SW480 (cell line): ENCODE measurements around the gene MSX2.
A peak's percentile ranks its signal among the peaks of the same experiment; 100 is the strongest.

Source experiments
- DNase-seq: peaks from one replicate; pipeline ENCODE4 v3.0.0-alpha.2; 2016; ENCODE audit warnings: low spot score

MSX2 gene

DNA sequence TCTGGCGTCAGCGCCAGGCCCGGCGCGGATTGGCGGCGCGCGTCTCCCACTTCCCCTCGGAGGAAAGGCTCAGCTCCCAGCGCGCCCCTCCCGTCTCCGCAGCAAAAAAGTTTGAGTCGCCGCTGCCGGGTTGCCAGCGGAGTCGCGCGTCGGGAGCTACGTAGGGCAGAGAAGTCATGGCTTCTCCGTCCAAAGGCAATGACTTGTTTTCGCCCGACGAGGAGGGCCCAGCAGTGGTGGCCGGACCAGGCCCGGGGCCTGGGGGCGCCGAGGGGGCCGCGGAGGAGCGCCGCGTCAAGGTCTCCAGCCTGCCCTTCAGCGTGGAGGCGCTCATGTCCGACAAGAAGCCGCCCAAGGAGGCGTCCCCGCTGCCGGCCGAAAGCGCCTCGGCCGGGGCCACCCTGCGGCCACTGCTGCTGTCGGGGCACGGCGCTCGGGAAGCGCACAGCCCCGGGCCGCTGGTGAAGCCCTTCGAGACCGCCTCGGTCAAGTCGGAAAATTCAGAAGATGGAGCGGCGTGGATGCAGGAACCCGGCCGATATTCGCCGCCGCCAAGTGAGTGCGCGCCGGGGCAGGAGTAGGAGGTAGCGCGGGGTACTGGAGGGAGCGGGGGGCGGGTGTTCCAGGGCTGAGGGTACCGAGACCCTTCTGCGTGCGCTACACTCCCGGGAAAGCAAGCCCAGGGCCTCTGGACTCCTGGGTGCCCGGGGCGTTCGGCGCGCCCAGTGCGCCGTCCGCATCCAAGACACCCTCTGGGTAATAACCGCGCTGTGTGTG lies at the start of gene MSX2:
MSX2 (plus strand) TSS at position 99 of the 777 bp plus-strand sequence; CDS start at position 177, 78 bp downstream.
- peak; percentile 96 for DNase-seq

DNA sequence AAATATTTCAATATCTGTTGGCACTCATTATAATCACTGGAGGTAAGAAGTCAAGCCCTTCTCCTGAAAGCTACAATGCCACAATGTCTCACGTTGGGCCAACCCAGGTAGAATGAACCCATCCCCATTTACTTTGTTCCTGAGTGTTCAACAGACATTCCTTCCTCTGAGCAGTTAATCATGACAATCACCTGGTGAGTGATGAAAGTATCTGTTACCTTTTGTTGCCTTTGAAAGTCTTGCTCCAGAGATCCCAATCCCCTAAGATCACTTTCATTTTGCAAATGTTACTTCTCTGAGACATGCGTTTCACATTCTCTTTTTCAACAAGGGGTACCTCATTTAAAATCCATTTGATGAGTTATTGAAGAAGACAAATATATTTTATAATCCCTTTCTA lies 49.3 kb upstream of the MSX2 start:
- no peak for DNase-seq

DNA sequence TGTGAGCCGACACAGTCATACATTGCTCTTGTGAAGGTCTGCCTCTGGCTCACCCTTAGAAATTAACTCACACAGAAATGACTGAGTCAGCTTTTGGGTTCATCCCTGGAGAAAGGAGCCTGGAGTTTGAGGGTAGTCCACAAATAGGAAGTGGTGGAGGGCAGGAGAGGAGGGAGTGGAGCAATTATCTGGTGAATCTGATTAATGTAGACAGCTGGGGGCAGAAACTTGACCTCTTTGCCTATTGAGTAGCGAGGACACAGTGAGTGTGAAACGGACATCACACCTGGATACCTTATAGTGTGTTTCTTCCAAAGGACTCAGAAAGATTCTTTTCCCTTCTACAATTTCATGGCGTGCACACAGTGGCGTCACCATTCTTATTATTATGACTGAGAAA lies 48.5 kb upstream of the MSX2 start:
- DNase-seq: no peak

DNA sequence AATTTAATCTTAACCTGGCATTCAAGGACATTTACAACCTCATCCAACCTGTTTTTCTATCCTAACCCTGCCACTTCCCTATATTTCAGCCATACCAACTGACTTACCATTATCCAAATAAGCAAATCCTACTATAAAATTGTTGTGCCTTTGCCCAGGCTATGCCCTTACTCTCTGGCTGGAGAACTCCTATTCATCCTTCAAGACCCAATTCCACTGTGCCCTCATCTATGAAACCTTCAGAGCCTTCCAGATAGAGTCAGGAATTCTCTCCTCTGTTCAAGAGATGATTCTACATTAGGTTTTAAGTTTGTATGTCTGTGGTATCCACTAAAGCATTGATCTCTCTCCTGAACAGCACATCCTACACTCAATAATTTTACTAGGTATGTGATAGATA lies 46.3 kb upstream of the MSX2 start:
- no peak for DNase-seq

DNA sequence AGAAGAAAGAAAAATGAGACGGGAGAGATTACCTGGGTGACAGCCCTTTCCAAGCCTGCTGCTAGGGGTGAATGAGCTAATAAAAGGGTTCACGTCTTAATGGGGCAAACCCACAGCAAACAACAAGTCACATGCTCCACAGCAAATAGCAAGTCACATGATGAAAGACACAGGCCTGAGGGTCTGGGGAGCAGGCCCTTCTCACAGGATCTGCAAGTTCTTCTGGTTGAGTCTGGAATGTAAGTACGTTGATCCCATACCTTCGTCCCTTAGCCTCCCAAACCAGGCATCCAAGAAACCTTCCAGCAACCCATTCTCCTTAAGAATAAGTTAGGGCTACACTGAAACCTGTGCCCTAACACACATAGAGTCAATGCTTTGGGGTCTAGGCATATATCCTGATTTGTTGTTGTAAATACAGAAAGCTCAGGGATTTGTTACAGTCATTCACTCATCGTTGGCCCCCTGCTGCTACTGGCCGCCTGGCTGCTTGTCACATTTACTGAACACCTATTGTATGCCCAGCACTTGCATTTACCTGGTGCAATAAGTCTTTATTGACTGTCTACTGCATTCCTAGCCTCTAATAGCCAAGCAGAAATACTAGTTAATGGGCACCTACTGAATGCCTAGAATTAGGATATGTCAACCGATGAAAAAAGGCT lies 43.3 kb upstream of the MSX2 start:
- DNase-seq: no peak

DNA sequence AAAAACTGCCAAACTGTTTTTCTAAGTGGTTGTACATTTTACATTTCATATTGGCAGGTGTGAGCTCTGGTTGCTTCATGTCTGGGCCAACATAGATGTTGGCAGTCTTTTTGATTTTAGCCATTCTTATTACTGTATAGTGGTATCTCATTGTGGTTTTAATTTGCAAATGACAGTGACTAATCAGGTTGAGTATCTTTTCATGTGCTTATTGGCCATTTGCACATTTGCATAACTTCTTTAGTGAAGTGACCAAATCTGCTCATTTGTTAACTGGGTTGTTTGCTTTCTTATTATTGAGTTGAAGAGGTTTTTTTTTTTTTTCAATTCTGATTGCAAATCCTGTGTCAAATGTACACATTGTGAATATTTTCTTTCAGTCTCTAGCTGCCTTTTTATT lies 36.9 kb upstream of the MSX2 start:
- DNase-seq: no peak

DNA sequence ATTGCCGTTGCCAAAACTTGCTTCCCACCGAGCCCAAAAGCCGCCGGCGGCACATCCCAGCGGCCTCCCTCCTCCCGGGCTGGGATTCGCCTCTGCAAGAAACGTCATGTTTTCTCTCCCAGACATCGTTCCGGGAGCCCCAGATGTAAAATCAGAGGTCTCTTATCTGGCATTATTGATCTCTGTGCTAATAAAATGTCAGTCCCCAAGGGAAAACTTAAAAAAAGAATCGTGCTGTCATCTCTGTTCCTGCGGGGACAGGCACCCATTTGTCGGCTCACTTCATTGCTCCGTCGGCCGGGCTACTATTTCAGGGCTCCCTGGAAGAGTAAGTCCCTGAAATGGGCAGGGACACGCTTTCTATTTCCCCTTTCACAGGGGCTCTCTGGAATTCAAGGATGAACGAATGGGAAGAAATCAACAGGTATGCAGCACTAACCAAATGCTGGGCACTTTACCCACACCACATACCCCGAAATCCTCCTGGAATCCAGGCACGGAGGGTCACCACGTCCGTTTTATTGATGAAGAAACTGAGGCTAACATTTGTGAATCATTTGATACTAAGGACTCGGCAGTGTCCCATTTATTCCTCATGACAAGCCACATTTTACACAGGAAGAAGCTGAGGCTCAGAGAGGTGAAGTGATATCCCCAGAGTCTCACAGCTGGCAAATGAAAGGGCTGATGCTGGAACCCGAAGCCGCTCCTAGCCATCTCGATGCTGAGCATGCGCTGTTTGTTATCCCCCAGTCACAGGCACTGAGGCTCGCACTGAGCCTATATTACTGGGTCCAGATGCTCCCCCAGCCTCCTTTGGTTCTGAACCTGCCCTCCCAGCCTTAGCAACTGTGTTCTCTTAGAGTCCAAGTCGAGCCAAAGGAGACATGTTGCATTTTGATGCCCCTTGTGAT lies 35.7 kb upstream of the MSX2 start:
- no peak for DNase-seq

DNA sequence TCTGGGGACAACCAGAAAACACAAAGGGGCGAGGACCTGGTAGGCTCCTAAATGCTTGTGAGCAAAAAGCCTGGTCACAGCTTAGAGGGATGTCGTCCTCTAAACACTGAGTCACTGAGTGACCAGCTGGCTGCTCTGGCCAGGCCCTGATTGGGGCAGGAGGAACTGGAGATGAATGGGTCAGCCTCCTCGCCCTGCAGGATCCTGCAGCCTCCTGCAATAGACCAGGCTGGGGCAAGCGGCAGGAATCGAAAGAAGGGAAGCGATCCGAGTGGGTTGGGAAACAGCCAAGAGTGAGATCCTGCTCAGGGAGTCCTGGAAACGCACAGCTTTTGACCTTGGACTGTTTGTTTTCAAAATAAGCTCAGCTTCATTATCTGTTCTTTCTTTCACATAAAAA lies 34.1 kb upstream of the MSX2 start:
- no peak for DNase-seq

DNA sequence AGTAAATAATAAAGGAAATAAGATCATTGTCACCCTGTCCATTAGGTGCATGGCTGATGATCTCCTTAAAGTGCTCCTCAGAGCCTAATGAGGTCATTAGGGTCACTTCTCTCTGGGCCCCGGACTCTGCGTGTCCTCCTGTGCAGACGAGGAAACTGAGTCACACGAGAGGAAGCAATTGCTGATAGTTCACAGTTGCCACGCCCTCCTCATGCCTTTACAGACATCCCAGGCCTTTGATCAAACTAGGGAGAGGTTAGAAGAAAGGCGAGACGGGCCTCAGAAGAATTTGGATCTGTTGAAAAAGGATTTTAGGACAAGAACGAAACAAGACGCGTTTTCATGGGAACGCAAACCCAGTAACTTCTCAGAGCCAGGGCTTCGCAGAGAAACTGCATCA lies 32.0 kb upstream of the MSX2 start:
- peak; percentile 11 for DNase-seq

DNA sequence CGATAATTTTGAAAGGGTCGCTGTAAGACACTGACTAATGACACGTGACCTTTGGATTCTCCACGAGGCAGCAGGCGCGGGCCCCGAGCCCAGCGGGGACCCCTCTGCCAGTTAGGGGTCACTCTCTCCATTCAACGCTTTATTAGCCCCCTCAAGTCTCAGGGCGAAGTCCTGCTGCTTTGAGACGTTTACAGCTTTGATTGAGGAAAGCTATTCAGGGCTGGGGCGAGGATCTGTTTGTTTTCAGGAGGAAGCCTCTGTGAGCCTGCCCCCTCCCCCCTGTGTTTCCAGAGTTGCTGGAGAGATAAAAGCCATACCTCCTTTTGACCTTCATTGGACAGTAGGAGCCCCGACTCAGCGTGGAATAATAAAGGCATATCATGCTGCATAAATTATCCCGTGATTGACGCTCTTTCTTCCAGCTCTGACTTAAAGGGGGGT lies 31.4 kb upstream of the MSX2 start:
- peak; percentile 43 for DNase-seq

DNA sequence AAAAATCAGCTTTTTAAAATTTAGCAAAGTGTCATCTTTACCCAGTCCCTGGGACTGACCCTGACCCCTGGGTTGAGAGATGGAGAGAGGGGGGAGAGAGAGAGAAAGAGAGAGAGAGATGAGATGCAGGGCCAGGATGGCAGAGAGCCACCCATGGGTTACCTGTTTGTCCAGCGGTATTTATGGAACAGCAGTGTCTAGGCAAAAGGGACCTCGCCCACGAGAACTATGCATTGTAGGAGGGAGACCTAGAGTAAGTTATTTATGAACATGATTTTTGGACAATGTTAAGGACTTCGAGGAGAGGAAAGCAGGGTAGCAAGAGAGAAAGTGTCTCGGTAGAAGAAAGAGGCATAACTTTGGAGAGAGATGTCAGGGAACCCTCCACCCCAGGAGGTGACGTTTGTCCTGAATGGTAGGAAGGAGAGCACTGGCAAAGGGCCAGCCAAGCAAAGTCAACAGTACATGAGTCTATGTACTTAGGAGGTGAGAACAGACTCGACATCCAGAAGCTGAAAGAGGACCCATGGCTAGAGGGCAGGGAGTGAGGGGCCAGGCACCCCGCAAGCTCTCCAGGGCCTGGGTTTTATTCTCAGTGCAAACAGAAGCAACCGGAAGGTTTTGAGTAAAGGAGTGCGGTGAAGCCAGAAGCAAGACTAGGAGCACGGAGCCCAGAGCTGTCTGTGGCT lies 30.5 kb upstream of the MSX2 start:
- peak; percentile 45 for DNase-seq

DNA sequence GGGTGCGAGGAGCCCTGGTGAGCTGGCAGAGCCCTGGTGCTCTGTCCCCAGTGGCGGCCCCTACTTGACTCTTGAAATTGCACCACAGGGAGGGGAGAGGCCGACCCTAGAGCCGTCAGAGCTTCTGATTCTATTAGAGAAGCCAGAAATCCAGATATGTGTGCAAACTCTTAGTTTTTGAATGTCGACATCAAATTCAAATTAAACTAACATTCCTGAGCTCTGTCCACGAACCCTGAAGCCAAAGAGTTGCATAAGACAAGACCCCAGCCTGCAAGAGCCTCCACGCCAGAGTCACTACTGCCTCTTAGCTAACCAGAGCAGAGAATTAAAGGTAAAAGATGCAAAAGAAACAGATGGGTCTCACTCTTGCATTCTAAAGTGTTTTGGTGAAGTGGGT lies 29.8 kb upstream of the MSX2 start:
- DNase-seq: no peak

DNA sequence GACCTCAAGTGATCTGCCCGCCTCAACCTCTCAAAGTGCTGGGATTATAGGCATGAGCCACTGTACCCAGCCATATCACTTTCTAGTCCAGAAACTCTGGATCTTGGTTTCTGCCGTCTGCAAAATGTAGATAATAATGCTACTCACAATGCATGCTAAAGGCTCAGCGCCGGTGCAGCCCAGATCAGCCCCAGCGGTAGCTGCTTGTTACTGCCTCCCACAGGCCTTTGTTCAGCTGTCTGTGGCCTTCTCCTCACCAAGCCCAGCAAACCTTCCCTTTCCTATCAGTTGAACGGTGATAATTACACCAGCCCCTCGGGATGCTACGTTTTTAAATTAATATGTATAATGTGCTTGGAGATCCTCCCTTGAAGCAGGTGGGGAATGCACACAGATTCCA lies 26.2 kb upstream of the MSX2 start:
- no peak for DNase-seq

DNA sequence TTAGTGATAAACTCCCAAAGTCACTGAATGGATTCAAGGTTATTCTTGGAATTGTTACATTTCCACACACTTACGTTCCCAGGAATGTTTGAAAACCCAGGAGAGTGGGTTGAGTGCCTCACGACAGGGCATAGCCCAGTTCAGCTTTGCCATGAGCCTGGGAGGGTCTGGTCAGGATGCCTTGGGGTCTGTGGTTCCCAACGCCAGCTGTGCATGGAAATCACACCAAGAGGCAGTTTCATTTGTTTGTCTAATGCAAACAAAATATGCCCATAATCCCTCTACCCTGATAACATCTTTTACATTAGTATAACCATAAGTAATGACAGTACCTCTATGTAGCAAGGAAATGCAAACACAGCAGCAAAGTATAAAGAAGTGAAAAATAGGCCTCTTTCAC lies 25.3 kb upstream of the MSX2 start:
- DNase-seq: no peak

DNA sequence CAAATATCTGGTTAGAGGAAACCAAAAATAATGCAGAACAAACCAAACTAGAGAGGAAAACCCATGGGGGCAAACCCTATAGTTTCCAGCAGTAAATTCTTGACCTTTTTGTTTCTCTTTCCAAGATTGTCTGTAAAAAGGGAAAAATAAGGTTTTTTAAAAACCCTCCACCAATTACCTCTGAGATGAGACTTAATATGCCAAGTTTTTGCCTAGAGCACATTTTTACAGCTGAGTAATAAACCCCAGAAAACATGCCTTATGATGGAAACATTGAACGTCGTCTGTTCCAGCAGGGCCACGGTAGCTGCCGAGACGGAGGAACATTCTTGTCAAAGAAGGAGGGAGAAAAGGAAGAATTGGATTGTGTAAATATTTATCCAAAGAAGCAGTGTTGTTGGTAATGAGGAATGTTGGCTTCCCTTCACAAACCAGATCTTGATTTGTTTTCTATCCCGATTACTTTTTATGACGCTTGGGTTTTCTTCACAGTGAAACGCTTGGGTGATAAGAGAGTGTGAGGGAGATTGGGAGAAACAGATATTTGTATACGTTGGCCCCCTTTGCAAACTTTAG lies 17.3 kb upstream of the MSX2 start:
- DNase-seq: no peak

DNA sequence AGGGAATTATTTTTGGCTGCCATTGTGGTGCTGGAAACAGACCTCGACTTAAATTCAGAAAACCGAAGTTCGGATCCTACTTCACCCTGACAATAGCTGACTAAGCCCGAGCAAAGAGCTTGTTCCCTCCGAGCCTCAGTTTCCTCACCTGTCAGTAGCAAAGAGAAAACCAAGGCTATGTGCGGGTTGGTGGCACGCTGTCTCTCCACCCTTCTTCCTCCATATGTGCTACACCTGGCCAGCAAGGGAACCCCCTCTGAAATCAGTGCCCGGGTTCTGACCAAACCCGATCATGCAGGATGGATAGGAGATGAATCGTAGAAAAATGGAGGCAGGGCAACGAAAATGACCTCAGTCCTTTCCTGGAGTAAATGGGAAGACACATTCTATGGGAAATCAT lies 16.7 kb upstream of the MSX2 start:
- no peak for DNase-seq

DNA sequence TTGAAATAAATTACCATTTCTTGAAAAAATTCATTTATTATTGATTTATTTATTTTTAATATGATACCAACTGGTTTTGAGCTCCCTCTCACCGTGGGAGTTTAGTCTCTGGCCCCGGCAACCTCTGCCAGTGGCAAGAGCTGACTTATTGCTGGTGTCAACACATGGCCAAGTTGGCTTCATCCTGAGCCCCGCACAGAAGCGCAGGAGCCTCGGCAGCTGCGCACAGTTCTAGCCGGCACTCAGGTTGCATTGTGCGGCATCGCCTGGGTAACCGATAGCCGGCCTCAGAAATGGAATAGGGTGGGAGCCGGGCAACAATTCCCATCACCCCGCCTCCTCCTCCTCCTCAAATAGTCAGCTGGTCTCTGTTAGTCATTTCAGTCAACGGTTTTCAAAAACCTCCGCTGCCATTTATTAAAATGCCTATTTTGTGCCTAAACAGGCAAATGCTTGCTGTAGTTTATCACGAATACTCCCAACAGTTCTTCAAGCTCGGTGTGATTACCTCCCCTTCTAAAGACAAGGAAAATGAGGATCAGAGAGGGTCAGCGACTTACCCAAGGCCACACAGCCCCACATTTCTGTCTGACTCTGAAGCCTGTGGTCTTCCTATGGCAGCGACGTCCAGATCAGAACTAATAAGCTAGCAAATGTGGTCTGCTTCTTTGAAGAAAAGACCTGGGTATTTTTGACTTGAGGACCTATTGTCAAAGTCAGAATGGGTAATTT lies 15.7 kb upstream of the MSX2 start:
- DNase-seq: no peak

DNA sequence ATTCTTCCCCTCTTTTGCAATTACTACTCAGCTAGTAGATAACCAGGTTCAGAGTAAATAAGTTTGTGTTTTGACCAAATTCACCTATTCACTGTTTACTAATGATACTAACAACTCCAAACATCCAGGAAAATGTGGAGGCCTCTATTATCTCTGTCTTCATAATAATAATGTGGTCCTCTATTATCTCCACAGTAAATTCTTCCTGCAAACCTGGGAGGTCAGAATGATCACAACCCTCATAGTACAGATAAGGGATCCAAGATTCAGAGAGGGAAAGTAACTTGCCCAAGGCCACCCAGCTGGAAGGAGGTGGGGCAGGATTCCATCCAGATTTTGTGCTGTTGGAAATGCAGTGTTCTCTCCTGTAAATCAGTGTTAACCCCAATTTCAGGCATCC lies 9.6 kb upstream of the MSX2 start:
- no peak for DNase-seq

DNA sequence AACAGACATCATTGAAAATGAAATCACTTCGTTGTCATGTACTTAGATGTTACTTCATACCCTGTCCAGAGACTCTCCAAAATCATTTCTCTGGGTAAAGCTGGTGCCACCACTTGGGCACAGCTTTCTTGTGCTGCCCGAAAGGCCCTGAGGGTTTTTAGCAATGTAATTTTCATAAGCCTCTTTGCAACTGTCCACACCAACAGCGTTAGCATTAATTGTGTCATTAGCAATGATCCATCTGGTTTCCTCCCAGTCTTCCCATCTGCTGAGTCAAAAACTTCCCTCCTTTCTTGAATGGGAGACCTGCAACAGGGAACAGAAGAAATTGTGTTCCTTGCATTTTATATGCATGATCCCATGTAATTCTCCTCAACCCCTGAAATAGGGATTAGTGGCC lies 8.6 kb upstream of the MSX2 start:
- no peak for DNase-seq

DNA sequence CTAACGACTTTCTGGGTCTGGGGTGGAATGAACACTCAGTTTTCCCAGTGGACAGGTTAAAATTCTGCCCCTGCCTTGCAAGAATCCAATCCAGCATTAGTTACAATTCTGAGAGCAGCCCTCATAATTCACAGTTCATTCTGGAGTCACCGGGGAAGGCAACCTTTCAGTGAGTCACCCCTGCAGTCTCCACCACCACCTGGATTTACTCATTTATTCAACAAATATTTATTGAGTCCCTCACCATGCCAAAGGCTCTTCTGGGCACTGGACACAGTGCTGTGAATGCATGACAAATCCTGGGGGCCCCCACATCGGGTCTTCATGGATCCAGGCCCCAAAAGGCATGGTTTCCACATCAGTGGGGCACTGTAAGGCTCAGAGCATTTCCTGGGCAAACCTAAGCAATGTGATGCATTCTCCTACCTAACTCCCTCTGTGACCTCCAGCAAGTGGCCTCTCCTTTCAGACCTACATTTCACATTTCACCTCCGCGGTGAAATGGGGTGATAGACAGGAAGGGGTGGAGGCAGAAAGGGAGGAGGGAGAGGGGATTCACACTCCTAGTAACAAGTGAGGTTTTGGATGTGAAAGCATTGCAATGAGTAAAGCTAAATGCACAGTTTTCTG lies 6.4 kb upstream of the MSX2 start:
- DNase-seq: no peak
